Stimulated activated CD4-positive, alpha-beta T cell treated with anti-CD3 and anti-CD28 coated beads, Interleukin-1b, Interleukin-23, amount 100 ng/mL, for 4 hours (primary cell): ENCODE measurements around the gene TIMM17B.
A peak's percentile ranks its signal among the peaks of the same experiment; 100 is the strongest.
"Not testable (repeated sequence)": the region's sequence is repeated elsewhere in the genome, so short reads cannot be mapped to it uniquely, and the experiment has no call there.

Source experiments
- DNase-seq, 2 donors: peaks; one replicate each; pipeline ENCODE4 v3.0.0-alpha.2; 2020; ENCODE audit warnings: low read depth in 2 of 2

The TIMM17B gene

DNA sequence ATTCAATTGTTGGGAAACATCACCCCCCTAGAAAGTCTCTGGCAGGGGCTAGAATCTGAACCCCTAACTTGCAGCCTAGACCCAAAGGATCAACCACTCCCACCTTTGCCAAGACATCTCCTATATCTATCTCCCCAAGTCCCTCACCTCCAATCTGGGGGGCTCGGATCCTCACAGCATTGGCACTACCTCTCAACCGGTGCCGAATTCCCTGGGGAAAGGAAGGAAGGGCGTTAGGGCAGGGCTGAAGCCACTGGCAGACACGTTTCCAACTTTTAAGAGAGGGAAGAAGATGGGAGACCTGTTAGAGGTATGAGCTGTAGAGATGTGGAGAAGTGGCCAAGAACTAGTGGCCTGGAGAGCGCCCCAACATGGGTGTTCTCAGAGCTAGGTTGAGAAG is 2.7 kb downstream of the TIMM17B start:
- DNase-seq = no peak

DNA sequence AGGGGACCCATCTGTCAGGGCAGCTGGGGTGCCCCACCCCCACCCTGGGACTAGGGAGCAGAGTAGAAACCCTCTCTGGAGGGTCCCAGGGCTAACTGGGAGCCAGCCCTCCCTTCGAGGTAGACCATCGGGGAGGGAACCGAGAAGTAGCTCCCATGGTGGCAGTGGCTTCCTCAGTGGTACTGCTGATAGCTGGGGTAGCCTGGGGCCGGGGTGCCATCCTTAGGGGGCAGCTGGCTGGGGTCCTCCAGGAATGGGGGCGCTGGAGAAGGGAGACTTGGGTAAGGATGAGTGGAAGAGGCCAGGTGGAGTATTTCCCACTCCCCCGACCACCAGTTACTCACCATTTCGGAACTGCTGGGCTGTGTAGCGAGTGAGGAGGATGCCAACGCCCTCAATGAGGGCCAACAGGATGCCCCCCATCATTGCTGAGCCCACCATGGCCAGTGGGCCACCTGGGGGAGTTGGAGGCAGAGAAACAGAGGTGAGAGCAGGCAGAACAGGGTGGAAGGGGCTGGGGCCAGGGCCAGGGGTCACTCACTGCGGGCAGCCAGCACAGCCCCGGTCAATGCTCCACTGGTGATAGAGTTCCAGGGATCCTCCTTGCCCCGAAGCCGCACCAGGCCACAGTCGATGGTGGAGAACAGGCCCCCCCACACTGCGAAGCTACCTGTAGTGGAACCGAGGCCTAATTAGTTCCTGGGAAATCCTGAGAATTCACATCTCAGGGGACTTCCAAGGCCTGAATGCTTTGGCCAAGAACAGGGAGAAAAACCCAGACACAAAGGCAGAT is 3.8 kb downstream of the TIMM17B start:
- no peak for DNase-seq

DNA sequence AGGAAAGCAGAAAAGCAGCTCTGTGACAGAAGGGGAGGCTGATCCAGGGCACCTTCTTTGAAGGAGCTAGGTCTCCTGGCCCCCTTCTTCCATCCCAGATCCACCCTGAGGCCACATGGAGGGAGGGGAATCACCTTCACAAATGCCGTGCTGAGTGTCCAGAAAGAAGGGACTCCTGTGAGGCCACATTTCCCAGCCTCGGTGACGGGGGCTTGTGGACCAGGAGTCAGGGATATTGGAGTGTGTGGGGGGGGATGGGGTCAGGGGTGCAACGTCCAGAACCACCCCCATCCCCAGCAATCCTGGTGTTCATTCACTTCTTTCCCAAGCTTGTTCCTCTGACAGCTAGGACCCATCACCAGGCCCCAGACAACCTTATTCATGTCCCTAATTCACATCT is 4.7 kb downstream of the TIMM17B start:
- no peak for DNase-seq

DNA sequence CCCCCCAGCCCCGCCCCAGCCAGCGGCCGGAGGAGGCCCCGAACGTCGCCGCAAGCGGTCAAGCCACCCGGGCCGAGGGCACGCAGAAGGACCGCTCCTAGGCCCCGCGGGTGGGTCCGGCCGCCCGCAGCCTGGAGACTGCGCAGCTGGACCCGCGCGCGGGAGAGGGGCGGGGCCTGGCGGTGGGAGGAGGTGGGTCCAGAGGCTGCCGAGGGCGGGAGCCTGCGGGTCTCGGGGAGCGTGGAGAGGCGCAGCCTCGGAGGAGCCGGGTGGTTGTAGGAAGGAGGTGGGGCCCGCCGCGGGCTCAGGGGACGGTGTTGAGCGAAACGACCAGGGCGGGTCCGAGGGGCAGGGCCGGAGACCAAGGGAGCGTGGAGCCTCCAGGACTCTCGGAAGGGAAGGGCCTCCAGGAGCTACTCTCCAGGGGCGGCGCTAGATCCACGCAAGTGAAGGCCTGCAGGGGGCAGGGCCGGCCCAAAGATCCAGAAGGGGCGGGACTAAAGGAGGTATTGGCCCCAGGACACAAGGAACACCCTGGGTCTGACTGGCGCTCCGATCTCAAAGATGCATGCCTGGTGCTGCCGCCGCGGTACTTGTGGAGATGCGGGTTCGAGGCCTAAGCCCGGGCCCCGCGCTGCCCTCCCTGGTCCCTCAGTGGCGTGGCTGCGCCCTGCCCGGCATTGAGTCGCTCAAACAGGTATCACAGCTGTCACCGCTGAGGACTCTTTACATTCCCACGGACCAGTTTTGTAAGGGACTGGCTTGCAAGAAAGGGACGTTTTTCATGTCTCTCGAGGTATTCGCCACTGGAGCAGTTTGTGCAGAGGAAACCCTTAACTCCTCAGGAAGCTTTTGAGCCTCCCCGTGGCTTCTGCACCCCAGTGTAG is 5.9 kb downstream of the TIMM17B start:
- DNase-seq = peak; percentile 54 to 63

- no peak for DNase-seq
Observed at GRCh38 chrX:48890934-48891401, 6.6 kb downstream of the TIMM17B start.

GRCh38 chrX:48890296-48890925 is 7.2 kb downstream of the TIMM17B start:
- DNase-seq = no peak

GRCh38 chrX:48886586-48886985 is 11.0 kb downstream of the TIMM17B start:
- not testable (repeated sequence) for DNase-seq

DNA sequence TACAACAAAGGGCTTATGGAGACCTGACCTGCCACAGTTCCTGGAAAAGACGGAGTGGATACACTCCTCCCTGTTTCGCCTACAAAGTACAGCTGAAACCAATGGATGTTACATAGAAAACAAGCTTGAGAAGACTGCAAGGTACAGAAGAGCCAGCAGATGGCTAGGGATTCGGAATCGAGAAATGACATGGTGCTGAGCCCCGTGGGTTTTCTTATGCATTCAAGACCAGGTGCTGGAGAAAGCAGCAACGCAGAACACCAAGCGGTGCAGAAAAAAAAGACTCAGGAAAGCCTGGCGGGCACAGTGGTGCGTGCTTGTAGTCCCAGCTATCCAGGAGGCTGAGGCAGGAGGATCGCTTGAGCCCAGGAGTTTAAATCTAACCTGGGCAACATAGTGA is 13.8 kb downstream of the TIMM17B start:
- no peak for DNase-seq

DNA sequence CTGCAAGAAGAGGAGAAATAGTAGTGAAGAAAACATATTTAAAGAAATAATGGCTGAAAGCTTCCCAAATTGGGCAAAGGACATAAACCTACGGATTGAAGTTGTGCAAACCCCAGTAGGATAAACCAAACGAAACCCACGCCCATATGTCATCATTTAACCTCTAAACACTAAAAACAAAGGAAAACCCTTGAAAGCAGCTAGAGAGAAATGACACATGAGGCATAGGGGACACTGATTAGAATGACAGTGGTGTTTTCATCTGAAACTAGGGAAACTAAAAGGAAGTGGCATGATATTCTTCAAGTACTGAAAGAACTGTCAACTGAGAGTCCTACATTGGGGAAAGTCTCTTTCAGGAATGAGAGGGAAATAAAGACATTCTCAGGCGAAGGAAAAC is 20.6 kb downstream of the TIMM17B start:
- not testable (repeated sequence) for DNase-seq

DNA sequence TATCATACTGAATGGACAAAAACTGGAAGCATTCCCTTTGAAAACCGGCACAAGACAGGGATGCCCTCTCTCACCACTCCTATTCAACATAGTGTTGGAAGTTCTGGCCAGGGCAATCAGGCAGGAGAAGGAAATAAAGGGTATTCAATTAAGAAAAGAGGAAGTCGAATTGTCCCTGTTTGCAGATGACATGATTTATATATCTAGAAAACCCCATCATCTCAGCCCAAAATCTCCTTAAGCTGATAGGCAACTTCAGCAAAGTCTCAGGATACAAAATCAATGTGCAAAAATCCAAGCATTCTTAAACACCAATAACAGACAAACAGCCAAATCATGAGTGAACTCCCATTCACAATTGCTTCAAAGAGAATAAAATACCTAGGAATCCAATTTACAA is 25.6 kb downstream of the TIMM17B start:
- DNase-seq = not testable (repeated sequence)

- no peak for DNase-seq
Observed at GRCh38 chrX:48864210-48864609, 33.4 kb downstream of the TIMM17B start.

DNA sequence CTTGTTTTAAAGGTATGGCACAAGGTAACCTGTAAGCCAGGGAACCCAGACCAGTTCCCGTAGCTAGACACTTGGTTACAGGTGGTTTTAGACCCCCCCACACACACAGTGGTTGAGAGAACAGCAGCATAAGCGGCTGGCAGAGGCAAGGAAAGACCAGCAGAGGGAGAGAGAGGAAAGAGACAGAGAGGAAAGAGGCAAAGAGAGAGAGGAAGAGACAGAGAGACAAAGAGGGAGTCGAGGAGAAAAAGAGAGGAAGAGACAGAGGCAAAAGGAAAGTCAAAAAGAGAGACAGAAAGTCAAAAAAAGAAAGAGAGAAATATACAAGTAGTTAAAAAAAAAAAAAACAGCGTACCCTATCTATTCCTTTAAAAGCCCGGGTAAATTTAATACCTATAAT is 42.7 kb downstream of the TIMM17B start:
- DNase-seq = no peak

- not testable (repeated sequence) for DNase-seq
Observed at GRCh38 chrX:48854121-48854804, 43.3 kb downstream of the TIMM17B start.

DNA sequence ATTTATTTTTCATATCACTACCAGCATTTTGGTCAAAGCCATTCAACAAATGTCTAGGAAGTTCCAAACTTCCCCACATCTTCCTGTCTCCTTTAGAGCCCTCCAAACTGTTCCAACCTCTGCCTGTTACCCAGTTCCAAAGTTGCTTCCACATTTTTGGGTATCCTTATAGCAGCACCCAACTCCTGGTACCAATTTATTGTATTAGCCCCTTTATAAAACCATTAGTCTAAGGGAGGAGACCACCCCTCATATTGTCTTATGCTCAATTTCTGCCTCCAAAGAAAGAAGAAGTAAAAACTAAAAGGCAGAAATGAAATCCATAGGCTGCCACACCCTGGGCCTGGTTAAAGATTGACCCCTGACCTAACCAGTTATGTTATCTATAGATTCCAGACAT is 44.1 kb downstream of the TIMM17B start:
- DNase-seq = not testable (repeated sequence)

- no peak for DNase-seq
Observed at GRCh38 chrX:48852857-48853256, 44.7 kb downstream of the TIMM17B start.

- no peak for DNase-seq
Observed at GRCh38 chrX:48848847-48849246, 48.7 kb downstream of the TIMM17B start.
